Adrenal gland (tissue), 12 donors: ENCODE measurements around the gene TMEM163. TPM values are rescaled to one million over a fixed set of nuclear protein-coding genes. Genes with fewer than 3 reads are reported as not detected.
A peak's percentile ranks its signal among the peaks of the same experiment; 100 is the strongest.

Experiments used
- DNase-seq, 7 donors: peaks; one replicate each; pipeline ENCODE4 v3.0.0-alpha.2; 2019 to 2020
- H3K27ac ChIP-seq, 5 donors: fragments of 200-600 bp; sonication (generic) in 4 of 5; 1 replicate in 3 of 5; 2 replicates in 2 of 5; pipeline versions ENCODE4 v1.5.1 to v1.8.0; 2016 to 2020; ENCODE audit warnings: mild to moderate bottlenecking in 1 of 5
- H3K27me3 ChIP-seq: fragments of 200-600 bp; 2 replicates; pipeline ENCODE4 v1.8.0; 2021
- H3K36me3 ChIP-seq, 2 donors: fragments of 200-600 bp; replicated peaks in 1 of 2; 1 replicate in 1 of 2; 2 replicates in 1 of 2; pipeline versions ENCODE4 v1.5.1 to v1.8.0; 2018 to 2022
- H3K4me1 ChIP-seq, 2 donors: fragments of 200-600 bp; replicated peaks in 1 of 2; 1 replicate in 1 of 2; 2 replicates in 1 of 2; pipeline versions ENCODE4 v1.5.1 to v1.8.0; 2018 to 2021
- H3K4me3 ChIP-seq, 4 donors: fragments of 200-600 bp; sonication (generic) in 3 of 4; one replicate each; pipeline ENCODE4 v1.5.1; 2016 to 2018
- H3K9me3 ChIP-seq, 3 donors: fragments of 200-600 bp; sonication (generic) in 1 of 3; replicated peaks in 1 of 3; 1 replicate in 2 of 3; 2 replicates in 1 of 3; pipeline versions ENCODE4 v1.5.1 to v1.8.0; 2016 to 2021
- CTCF ChIP-seq, 6 experiments: fragments of 450-650 bp in 4 of 6; fragments of 200-600 bp in 2 of 6; sonication (generic) in 1 of 6; IDR thresholded peaks; 1 replicate in 5 of 6; 2 replicates in 1 of 6; pipeline versions ENCODE4 v1.5.1 to v1.8.0; 2016 to 2021; ENCODE audit warnings: antibody characterized with exemption in 6 of 6, mild to moderate bottlenecking in 2 of 6, moderate library complexity in 1 of 6
- POLR2A ChIP-seq, 2 donors: fragments of 450-650 bp; IDR thresholded peaks; one replicate each; pipeline ENCODE4 v1.6.1; 2017; ENCODE audit warnings: antibody characterized with exemption in 2 of 2, mild to moderate bottlenecking in 2 of 2, moderate library complexity in 1 of 2
- WGBS, 4 donors: extraction: QIAGEN DNeasy Blood & Tissue Kit in 2 of 4; methylation state at CpG; one replicate each; pipeline versions ENCODE4 v1.1.5 to v1.1.7; 2013 to 2017; 5-methylcytosine and 5-hydroxymethylcytosine counted together
- intact Hi-C, 2 donors: fragments of 100-400 bp; cut with DNase I; formaldehyde crosslinking; loops; one replicate each; pipeline versions ENCODE4 v1.14.1 to v1.15.0; 2022 to 2023
- polyA plus RNA-seq, 3 donors: library from polyadenylated mRNA; stranded (reverse); fragments of 200-250 nt in 2 of 3; fragments of 350-450 nt in 1 of 3; fragmentation: Illumina TruSeq in 1 of 3; extraction: RNeasy Lipid Tissue Mini Kit (QIAGEN cat#74804) in 1 of 3; gene quantifications; one replicate each; pipeline ENCODE4 v1.2.3, GENCODE V29; 2013 to 2014
- total RNA-seq, 9 donors: library from RNA; depleted of rRNA in 4 of 9; stranded (reverse); fragments of >200 nt in 4 of 9; fragments of 120-200 nt in 1 of 9; fragmentation: NEBNext Ultra II Directional in 1 of 9; extraction: Animal tissue kit (Norgen Biotek cat#: 25700) in 1 of 9; gene quantifications; one replicate each; pipeline versions ENCODE4 v1.1.0 to v1.2.4, GENCODE V29; 2013 to 2023
- donor health status: healthy with polysubstance abuse.
- donor health status: Bipolar disorder and iron deficiency.
- donor health status: DM: yes; HTN: yes; CAD: no.
- donor health status: DM: no; HTN: no; CAD: no.
- donor health status: DM: no; HTN: no; CAD: no.
- donor health status: DM: yes; HTN: yes; CAD: no.

Gene TMEM163
- total and polyA plus RNA-seq, 12 donors = 3.6 to 21.6 (median 9.5) TPM

- TF ChIP-seq CTCF (IDR thresholded peaks at IDR 0.05) (no peak), POLR2A (IDR thresholded peaks at IDR 0.05) (no peak)
- WGBS, 4 donors = 86 to 92% (median 89%) methylated on average over 4 of the region's 4 CpGs
- Histone ChIP-seq H3K9me3 (no peaks in the 10 kb centered on the region), H3K4me1 (peaks cover 0 to 27% of the 10 kb centered on the region in 2 donors), H3K27ac (no peak overlapping the region), H3K4me3 (no peak overlapping the region), H3K27me3 (no peaks in the 10 kb centered on the region), H3K36me3 (no peaks in the 10 kb centered on the region)
- no peak for DNase-seq
- intact Hi-C loops = no loop called here
Measured at GRCh38 chr2:134679294-134679693, 39.5 kb downstream of the TMEM163 start.

GRCh38 chr2:134677856-134678756 is 40.7 kb downstream of the TMEM163 start:
- DNase-seq = peak; percentile 38 to 72 (median 59)
- TF ChIP-seq POLR2A (IDR thresholded peaks at IDR 0.05) = no peak
- no peak for TF ChIP-seq CTCF (IDR thresholded peaks at IDR 0.05)
- intact Hi-C loops = no loop called here
- Histone ChIP-seq H3K4me1 (peaks cover 0 to 16% of the 10 kb centered on the region in 2 donors), H3K27ac (peak overlapping the region in 3 of 5 donors; percentile 10 to 42 (median 38)), H3K27me3 (no peaks in the 10 kb centered on the region), H3K36me3 (no peaks in the 10 kb centered on the region), H3K9me3 (no peaks in the 10 kb centered on the region), H3K4me3 (no peak overlapping the region)
- 47 to 61% (median 51%) methylated on average over 20 of the region's 20 CpGs for WGBS, 4 donors

- no peaks in the 10 kb centered on the region for H3K9me3 ChIP-seq
- WGBS, 4 donors = 55 to 73% (median 62%) methylated on average over 12 of the region's 12 CpGs
- no peak for DNase-seq
- H3K4me3 ChIP-seq = no peak overlapping the region
- H3K36me3 ChIP-seq = no peaks in the 10 kb centered on the region
- intact Hi-C loops = no loop called here
- no peak overlapping the region for H3K27ac ChIP-seq
- H3K27me3 ChIP-seq = no peaks in the 10 kb centered on the region
- no peak for TF ChIP-seq CTCF (IDR thresholded peaks at IDR 0.05)
- TF ChIP-seq POLR2A (IDR thresholded peaks at IDR 0.05) = no peak
- H3K4me1 ChIP-seq = peaks cover 0 to 8% of the 10 kb centered on the region in 2 donors
Measured at GRCh38 chr2:134676960-134677359, 41.8 kb downstream of the TMEM163 start.

- no peak for DNase-seq
- no peak for TF ChIP-seq CTCF (IDR thresholded peaks at IDR 0.05)
- no peak for TF ChIP-seq POLR2A (IDR thresholded peaks at IDR 0.05)
- WGBS, 4 donors = 58 to 71% (median 65%) methylated on average over 3 of the region's 3 CpGs
- no peaks in the 10 kb centered on the region for H3K36me3 ChIP-seq
- H3K27me3 ChIP-seq = no peaks in the 10 kb centered on the region
- intact Hi-C loops = no loop called here
- H3K9me3 ChIP-seq = no peaks in the 10 kb centered on the region
- no peak overlapping the region for H3K4me3 ChIP-seq
- H3K27ac ChIP-seq = no peak overlapping the region
- peaks cover 7 to 15% of the 10 kb centered on the region in 2 donors for H3K4me1 ChIP-seq
Measured at GRCh38 chr2:134675314-134675713, 43.5 kb downstream of the TMEM163 start.
